ENCODE results near the gene CDKN2AIPNL. TPM values are rescaled to one million over a fixed set of nuclear protein-coding genes. Genes with fewer than 3 reads are reported as not detected.

CDKN2AIPNL gene
- total and polyA plus RNA-seq, 2 donors (not counting 3 experiments of a cell fraction or from before 2014, with no cell fraction given), result 22.2 to 36.5 TPM

- Histone ChIP-seq H3K9me1 (replicated peaks; ENCODE audit: control insufficient read depth, extremely low read depth, insufficient read depth, low read length) (no peaks in the 10 kb centered on the region), H3K4me3 (replicated peaks in 1 of 3; ENCODE audit: insufficient read depth in 1 of 3, low read depth in 1 of 3, low read length in 3 of 3) (no peak overlapping the region), H4K20me1 (replicated peaks; ENCODE audit: control insufficient read depth, extremely low read depth, insufficient read depth, low read length) (no peaks in the 10 kb centered on the region), H3K79me2 (ENCODE audit: control insufficient read depth, insufficient read depth, low read length) (no peaks in the 10 kb centered on the region), H3K4me1 (ENCODE audit: control insufficient read depth, extremely low read depth, insufficient read depth, low read length) (no peaks in the 10 kb centered on the region), H2AFZ (ENCODE audit: low read depth, low read length) (no peak overlapping the region), H3K27ac (ENCODE audit: insufficient read depth, low read depth, low read length) (no peak overlapping the region), H3K27me3 (ENCODE audit: control insufficient read depth in 2 of 2, insufficient read depth in 2 of 2, low read length in 2 of 2) (no peaks in the 10 kb centered on the region), H3K9ac (replicated peaks; ENCODE audit: extremely low read depth, insufficient read depth, low read length) (no peak overlapping the region), H3K4me2 (ENCODE audit: insufficient read depth, low read length) (no peak overlapping the region), H3K36me3 (ENCODE audit: control insufficient read depth in 2 of 2, extremely low read depth in 1 of 2, insufficient read depth in 2 of 2, low read length in 2 of 2) (no peaks in the 10 kb centered on the region), H3K9me3 (replicated peaks; ENCODE audit: control insufficient read depth, insufficient read depth, low read length) (no peaks in the 10 kb centered on the region)
- BruUV-seq (replicated peaks), result no TSS peak
- TF ChIP-seq JUN (IDR thresholded peaks at IDR 0.05; ENCODE audit: borderline replicate concordance, insufficient read depth, insufficient read length, low read depth) (no peak), MYC (IDR thresholded peaks at IDR 0.05; ENCODE audit: low read depth, low read length) (no peak), POLR2A (IDR thresholded peaks at IDR 0.05; ENCODE audit: low read depth, low read length) (no peak), GATA2 (IDR thresholded peaks at IDR 0.05; ENCODE audit: insufficient read depth, insufficient read length, low read depth, low read length) (no peak), POLR2AphosphoS5 (IDR thresholded peaks at IDR 0.05; ENCODE audit: insufficient read depth, low read depth, low read length) (no peak), FOS (IDR thresholded peaks at IDR 0.05; ENCODE audit: borderline replicate concordance, insufficient read depth, low read length) (no peak), EZH2 (IDR thresholded peaks at IDR 0.05; ENCODE audit: borderline replicate concordance, low read depth, low read length, severe bottlenecking) (no peak)
- TF ChIP-seq, protein P1, sequence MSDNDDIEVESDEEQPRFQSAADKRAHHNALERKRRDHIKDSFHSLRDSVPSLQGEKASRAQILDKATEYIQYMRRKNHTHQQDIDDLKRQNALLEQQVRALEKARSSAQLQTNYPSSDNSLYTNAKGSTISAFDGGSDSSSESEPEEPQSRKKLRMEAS (IDR thresholded peaks at IDR 0.05; ENCODE audit: insufficient read depth, insufficient read length), result no peak
- TF ChIP-seq, protein P2, sequence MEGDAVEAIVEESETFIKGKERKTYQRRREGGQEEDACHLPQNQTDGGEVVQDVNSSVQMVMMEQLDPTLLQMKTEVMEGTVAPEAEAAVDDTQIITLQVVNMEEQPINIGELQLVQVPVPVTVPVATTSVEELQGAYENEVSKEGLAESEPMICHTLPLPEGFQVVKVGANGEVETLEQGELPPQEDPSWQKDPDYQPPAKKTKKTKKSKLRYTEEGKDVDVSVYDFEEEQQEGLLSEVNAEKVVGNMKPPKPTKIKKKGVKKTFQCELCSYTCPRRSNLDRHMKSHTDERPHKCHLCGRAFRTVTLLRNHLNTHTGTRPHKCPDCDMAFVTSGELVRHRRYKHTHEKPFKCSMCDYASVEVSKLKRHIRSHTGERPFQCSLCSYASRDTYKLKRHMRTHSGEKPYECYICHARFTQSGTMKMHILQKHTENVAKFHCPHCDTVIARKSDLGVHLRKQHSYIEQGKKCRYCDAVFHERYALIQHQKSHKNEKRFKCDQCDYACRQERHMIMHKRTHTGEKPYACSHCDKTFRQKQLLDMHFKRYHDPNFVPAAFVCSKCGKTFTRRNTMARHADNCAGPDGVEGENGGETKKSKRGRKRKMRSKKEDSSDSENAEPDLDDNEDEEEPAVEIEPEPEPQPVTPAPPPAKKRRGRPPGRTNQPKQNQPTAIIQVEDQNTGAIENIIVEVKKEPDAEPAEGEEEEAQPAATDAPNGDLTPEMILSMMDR (IDR thresholded peaks at IDR 0.05; ENCODE audit: extremely low read depth in 1 of 2, insufficient read depth in 1 of 2, low read depth in 1 of 2, low read length in 2 of 2), result no peak
- DNase-seq (ENCODE audit: low read depth, low spot score) (no peak), FAIRE-seq (no peak)
- dilution Hi-C loops (cut with MboI; ENCODE audit: extremely low pct_ligation_motif_present, low sequenced_read_pairs), result no loop called here
- ChIA-PET CTCF (interaction anchor here (1.1 to 1.2 kb wide), 2 partner anchors 47 to 69 kb away, joined by 4 to 5 read pairs; partner anchors contain the start of gene CDKN2AIPNL), POLR2A (interaction anchor here (1.0 kb wide), 1 partner anchor 53 kb away, joined by 3 read pairs; no protein-coding TSS in a partner anchor)
- intact Hi-C loops (cut with micrococcal nuclease), result no loop called here
These were observed 46.7 kb upstream of the CDKN2AIPNL start for GRCh38 chr5:134458234-134459009.

All from endothelial cell of umbilical vein (primary cell).